ENCODE data around the gene ATG16L1. TPM values are rescaled to one million over a fixed set of nuclear protein-coding genes. Genes with fewer than 3 reads are reported as not detected.

Gene ATG16L1
- total RNA-seq, 1 donor from 2014 or later, result 24.8 TPM

DNA sequence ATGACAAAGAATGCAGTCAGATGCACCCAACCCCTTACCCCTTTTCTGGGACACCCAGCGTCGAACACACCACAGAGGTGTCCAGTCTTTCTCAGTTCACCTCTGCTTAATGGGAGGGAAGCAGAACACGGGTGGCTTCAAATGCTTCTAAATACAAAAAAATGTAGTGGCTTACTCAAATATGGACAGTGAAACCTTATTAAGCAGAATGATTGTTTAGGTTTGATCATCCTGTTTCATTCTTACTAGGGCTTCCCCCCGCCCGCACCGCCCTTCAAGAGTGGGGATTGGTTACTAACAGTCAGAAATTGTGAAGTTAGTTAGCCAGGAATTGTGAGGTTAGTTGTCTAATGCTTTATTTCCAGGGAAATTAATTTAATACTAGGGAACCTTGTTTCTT, 21.6 kb downstream of the ATG16L1 start:
- TF ChIP-seq, protein P1, sequence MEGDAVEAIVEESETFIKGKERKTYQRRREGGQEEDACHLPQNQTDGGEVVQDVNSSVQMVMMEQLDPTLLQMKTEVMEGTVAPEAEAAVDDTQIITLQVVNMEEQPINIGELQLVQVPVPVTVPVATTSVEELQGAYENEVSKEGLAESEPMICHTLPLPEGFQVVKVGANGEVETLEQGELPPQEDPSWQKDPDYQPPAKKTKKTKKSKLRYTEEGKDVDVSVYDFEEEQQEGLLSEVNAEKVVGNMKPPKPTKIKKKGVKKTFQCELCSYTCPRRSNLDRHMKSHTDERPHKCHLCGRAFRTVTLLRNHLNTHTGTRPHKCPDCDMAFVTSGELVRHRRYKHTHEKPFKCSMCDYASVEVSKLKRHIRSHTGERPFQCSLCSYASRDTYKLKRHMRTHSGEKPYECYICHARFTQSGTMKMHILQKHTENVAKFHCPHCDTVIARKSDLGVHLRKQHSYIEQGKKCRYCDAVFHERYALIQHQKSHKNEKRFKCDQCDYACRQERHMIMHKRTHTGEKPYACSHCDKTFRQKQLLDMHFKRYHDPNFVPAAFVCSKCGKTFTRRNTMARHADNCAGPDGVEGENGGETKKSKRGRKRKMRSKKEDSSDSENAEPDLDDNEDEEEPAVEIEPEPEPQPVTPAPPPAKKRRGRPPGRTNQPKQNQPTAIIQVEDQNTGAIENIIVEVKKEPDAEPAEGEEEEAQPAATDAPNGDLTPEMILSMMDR (IDR thresholded peaks at IDR 0.05), result no peak
- DNase-seq (ENCODE audit: low spot score), result no peak
- no peak overlapping the region for H3K4me3 Mint-ChIP-seq (ENCODE audit: unreplicated experiment)
- no peaks in the 10 kb centered on the region for H3K9me3 Mint-ChIP-seq (ENCODE audit: low read depth)
- H3K27ac Mint-ChIP-seq (ENCODE audit: unreplicated experiment), result no peak overlapping the region
- H3K27me3 Mint-ChIP-seq (ENCODE audit: low read depth), result no peaks in the 10 kb centered on the region
- no peaks in the 10 kb centered on the region for H3K4me1 Mint-ChIP-seq (ENCODE audit: low read depth)
- peaks cover 47% of the 10 kb centered on the region for H3K36me3 Mint-ChIP-seq (ENCODE audit: low read depth)

DNA sequence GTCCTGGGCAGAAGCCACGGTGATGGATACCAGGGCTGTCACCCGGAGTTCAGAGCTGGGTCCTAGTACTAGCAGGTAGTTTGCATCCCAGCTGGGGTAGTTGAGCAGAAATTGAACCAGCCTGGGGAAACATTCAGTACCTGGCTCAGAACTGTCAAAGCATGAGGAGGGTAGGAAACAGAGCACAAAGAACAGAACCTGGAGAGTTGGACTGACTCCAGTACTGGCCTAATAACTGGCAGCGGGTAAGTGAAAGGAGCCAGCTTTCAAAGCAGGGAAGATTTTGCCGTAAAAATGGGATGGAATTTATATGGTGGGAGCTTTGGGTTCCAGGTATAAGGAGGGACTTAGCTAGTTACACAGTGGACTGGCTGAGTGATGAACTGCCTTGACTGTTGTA, 23.8 kb downstream of the ATG16L1 start:
- TF ChIP-seq, protein P1 (IDR thresholded peaks at IDR 0.05), result no peak
- H3K36me3 Mint-ChIP-seq (ENCODE audit: low read depth), result peaks cover 41% of the 10 kb centered on the region
- H3K27me3 Mint-ChIP-seq (ENCODE audit: low read depth), result no peaks in the 10 kb centered on the region
- no peaks in the 10 kb centered on the region for H3K9me3 Mint-ChIP-seq (ENCODE audit: low read depth)
- H3K4me3 Mint-ChIP-seq (ENCODE audit: unreplicated experiment), result no peak overlapping the region
- H3K27ac Mint-ChIP-seq (ENCODE audit: unreplicated experiment), result no peak overlapping the region
- DNase-seq (ENCODE audit: low spot score), result no peak
- H3K4me1 Mint-ChIP-seq (ENCODE audit: low read depth), result peaks cover 10% of the 10 kb centered on the region

DNA sequence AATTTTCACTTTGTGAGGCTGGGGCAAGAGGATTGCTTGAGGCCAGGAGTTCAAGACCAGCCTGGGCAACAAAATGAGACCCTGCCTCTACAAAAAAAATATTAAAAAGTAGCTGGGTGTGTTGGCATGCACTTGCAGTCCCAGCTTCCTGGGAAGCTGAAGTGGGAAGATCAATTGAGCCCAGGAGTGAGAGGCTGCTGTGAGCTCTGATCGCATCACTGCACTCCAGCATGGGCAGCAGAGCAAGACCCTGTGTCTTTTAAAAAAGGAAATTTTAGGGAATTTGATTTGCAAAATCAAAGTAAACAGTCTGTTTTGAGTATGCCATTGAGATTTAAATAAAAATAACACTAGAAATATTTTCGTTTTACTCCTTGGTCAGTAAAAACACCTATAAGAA, 27.4 kb downstream of the ATG16L1 start:
- Mint-ChIP-seq H3K4me1 (ENCODE audit: low read depth) (peaks cover 25% of the 10 kb centered on the region), H3K27me3 (ENCODE audit: low read depth) (no peaks in the 10 kb centered on the region), H3K27ac (ENCODE audit: unreplicated experiment) (no peak overlapping the region), H3K9me3 (ENCODE audit: low read depth) (no peaks in the 10 kb centered on the region), H3K36me3 (ENCODE audit: low read depth) (peaks cover 43% of the 10 kb centered on the region), H3K4me3 (ENCODE audit: unreplicated experiment) (no peak overlapping the region)
- TF ChIP-seq, protein P1 (IDR thresholded peaks at IDR 0.05), result no peak
- no peak for DNase-seq (ENCODE audit: low spot score)

DNA sequence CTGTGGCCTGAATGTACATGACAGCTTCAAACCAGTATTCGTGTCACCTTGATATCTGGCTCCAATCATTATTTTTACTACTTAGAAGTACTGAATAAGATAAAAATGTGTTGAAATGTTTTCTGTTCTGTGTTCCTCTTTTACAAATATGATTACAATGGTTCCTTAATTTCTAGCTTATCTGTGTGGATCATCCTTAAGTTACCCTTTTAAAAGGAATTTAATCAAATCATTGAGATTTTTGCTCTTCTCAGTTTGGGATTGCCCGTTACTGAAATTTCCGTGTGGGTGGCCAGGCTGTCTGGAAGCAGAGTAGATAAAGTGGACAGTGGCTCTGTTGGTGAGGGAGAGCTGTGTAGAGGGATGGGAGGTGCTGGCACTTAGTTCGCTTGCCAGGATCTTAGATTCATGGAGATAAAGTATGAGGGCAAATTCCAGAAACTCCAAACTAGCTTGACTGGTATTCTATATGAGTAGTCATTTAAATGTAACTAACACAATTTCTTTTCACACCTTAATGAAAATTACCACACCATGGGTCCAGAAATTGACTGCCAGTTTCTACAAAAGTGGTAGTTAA, 28.7 kb downstream of the ATG16L1 start:
- peaks cover 38% of the 10 kb centered on the region for H3K36me3 Mint-ChIP-seq (ENCODE audit: low read depth)
- peak overlapping the region; percentile 66 for H3K27ac Mint-ChIP-seq (ENCODE audit: unreplicated experiment)
- H3K4me1 Mint-ChIP-seq (ENCODE audit: low read depth), result peaks cover 28% of the 10 kb centered on the region
- TF ChIP-seq, protein P1 (IDR thresholded peaks at IDR 0.05), result no peak
- H3K9me3 Mint-ChIP-seq (ENCODE audit: low read depth), result no peaks in the 10 kb centered on the region
- no peak for DNase-seq (ENCODE audit: low spot score)
- H3K27me3 Mint-ChIP-seq (ENCODE audit: low read depth), result no peaks in the 10 kb centered on the region
- no peak overlapping the region for H3K4me3 Mint-ChIP-seq (ENCODE audit: unreplicated experiment)

DNA sequence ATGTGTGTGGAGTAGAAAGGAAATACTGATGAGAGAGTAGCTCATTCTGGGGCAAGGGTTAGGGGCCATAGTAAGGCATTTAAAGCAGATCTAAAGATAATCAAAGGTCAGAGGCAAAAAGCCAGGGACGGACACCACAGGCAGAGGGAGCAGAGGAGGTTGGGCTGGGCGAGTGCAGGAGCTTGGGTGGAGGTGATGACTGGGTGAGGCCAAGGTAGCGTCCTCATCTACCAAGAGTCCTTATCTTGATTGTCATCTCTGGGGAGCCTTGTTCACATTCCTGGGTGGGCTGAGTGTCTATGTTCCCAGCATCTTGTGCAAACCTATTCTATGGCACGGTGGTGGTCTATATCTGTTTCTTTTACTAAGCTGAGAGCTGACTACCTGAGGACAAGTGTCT, 30.1 kb downstream of the ATG16L1 start:
- TF ChIP-seq, protein P1 (IDR thresholded peaks at IDR 0.05), result no peak
- Mint-ChIP-seq H3K4me1 (ENCODE audit: low read depth) (peaks cover 33% of the 10 kb centered on the region), H3K4me3 (ENCODE audit: unreplicated experiment) (no peak overlapping the region), H3K9me3 (ENCODE audit: low read depth) (no peaks in the 10 kb centered on the region), H3K27ac (ENCODE audit: unreplicated experiment) (peak overlapping the region; percentile 9), H3K27me3 (ENCODE audit: low read depth) (no peaks in the 10 kb centered on the region), H3K36me3 (ENCODE audit: low read depth) (peaks cover 33% of the 10 kb centered on the region)
- no peak for DNase-seq (ENCODE audit: low spot score)

Data from chondrocyte (in vitro differentiated cells).